ENCODE data around the gene LSM5. TPM values are rescaled to one million over a fixed set of nuclear protein-coding genes. Genes with fewer than 3 reads are reported as not detected.

LSM5 gene
- 10 to 100 TPM; 21.1 to 29.3 TPM for total RNA-seq
- polyA plus RNA-seq: 100 to 1,000 TPM in 1 of 2 donors, 10 to 100 TPM in 1; 49.7 to 111 TPM
- long read RNA-seq, donor 1, transcript LSM5-208 (5 exons, 2,258 nt): major isoform, 13 of 15 reads
- long read RNA-seq, donor 1, partial matches to known transcripts: 0 of 15 reads
- long read RNA-seq, donor 1, other reads (novel, unspliced or antisense): 1 of 15 reads
- long read RNA-seq, donor 2, transcript LSM5-208 (5 exons, 2,258 nt): major isoform, 8 of 9 reads
- long read RNA-seq, donor 2, partial matches to known transcripts: 0 of 9 reads
- long read RNA-seq, donor 2, other reads (novel, unspliced or antisense): 0 of 9 reads

- no peaks in the 10 kb centered on the region for H3K9me3 ChIP-seq (ENCODE audit: control insufficient read depth, low read length)
- peak; percentile 96 for ATAC-seq (ENCODE audit: low FRiP score)
- intact Hi-C loops (cut with DNase I): loop anchor here (2.0 to 10.0 kb wide), 5 partner anchors 239 to 1575 kb away; partner anchors contain the start of genes AQP1 (in 1 of the 2), BBS9 (in 1 of the 2) and NT5C3A (in 1 of the 2)
These were observed at the start of gene LSM5 for GRCh38 chr7:32490127-32490796. Gene LSM5 (minus strand): TSS chr7:32490380. CDS start chr7:32490365, 15 bp downstream.

GRCh38 chr7:32539366-32539765 is 49.2 kb upstream of the LSM5 start:
- no peak for DNase-seq
- no peak overlapping the region for H3K4me3 ChIP-seq (ENCODE audit: low read length in 2 of 2)
- ATAC-seq (ENCODE audit: low FRiP score): no peak
- H3K4me1 ChIP-seq (ENCODE audit: control insufficient read depth in 1 of 2, insufficient read depth in 2 of 2, low read length in 2 of 2): peaks cover 0 to 6% of the 10 kb centered on the region in 2 donors
- WGBS, 2 donors: 86 to 92% methylated on average over 2 of the region's 2 CpGs
- no peaks in the 10 kb centered on the region for H3K9me3 ChIP-seq (ENCODE audit: control insufficient read depth, low read length)
- intact Hi-C loops (cut with DNase I): loop anchor here in 1 of 2 donors (5.0 kb wide), 1 partner anchor 42 kb away; the partner anchor contains the start of gene AVL9
- no peak overlapping the region for H3K27ac ChIP-seq (ENCODE audit: low read depth in 1 of 2, low read length in 2 of 2)
- no peaks in the 10 kb centered on the region for H3K27me3 ChIP-seq (ENCODE audit: control insufficient read depth in 1 of 2, insufficient read depth in 2 of 2, low read length in 1 of 2)
- H3K36me3 ChIP-seq (ENCODE audit: control insufficient read depth in 1 of 2, insufficient read depth in 2 of 2, low read length in 1 of 2): peaks cover 0 to 4% of the 10 kb centered on the region in 2 donors

More at GRCh38 chr7:32490127-32490796, at the start of gene LSM5:
- H3K27ac ChIP-seq (ENCODE audit: low read depth in 1 of 2, low read length in 2 of 2): peak within 1 kb of the TSS; percentile 15 to 69
- peaks cover 0 to 4% of the 10 kb centered on the region in 2 donors for H3K4me1 ChIP-seq (ENCODE audit: control insufficient read depth in 1 of 2, insufficient read depth in 2 of 2, low read length in 2 of 2)
- DNase-seq: peak; percentile 95 to 97
- peaks cover 0 to 2% of the 10 kb centered on the region in 2 donors for H3K36me3 ChIP-seq (ENCODE audit: control insufficient read depth in 1 of 2, insufficient read depth in 2 of 2, low read length in 1 of 2)
- H3K4me3 ChIP-seq (ENCODE audit: low read length in 2 of 2): peak within 1 kb of the TSS; percentile 69 to 72
- no peaks in the 10 kb centered on the region for H3K27me3 ChIP-seq (ENCODE audit: control insufficient read depth in 1 of 2, insufficient read depth in 2 of 2, low read length in 1 of 2)
- WGBS, 2 donors: 0% methylated on average over 38 of the region's 38 CpGs

- H3K36me3 ChIP-seq (ENCODE audit: control insufficient read depth in 1 of 2, insufficient read depth in 2 of 2, low read length in 1 of 2): no peaks in the 10 kb centered on the region
- ATAC-seq (ENCODE audit: low FRiP score) (no peak), DNase-seq (no peak)
- H3K4me1 ChIP-seq (ENCODE audit: control insufficient read depth in 1 of 2, insufficient read depth in 2 of 2, low read length in 2 of 2): peaks cover 0 to 6% of the 10 kb centered on the region in 2 donors
- intact Hi-C loops (cut with DNase I): loop anchor here in 1 of 2 donors (5.0 kb wide), 1 partner anchor 40 kb away; the partner anchor contains the start of gene AVL9
- no peak overlapping the region for H3K27ac ChIP-seq (ENCODE audit: low read depth in 1 of 2, low read length in 2 of 2)
- 16 to 24% methylated on average over 4 of the region's 4 CpGs for WGBS, 2 donors
- H3K27me3 ChIP-seq (ENCODE audit: control insufficient read depth in 1 of 2, insufficient read depth in 2 of 2, low read length in 1 of 2): no peaks in the 10 kb centered on the region
- H3K4me3 ChIP-seq (ENCODE audit: low read length in 2 of 2): no peak overlapping the region
- no peaks in the 10 kb centered on the region for H3K9me3 ChIP-seq (ENCODE audit: control insufficient read depth, low read length)
These were observed 47.6 kb upstream of the LSM5 start for GRCh38 chr7:32537760-32538159.

GRCh38 chr7:32536585-32536984 is 46.4 kb upstream of the LSM5 start:
- Histone ChIP-seq H3K4me3 (ENCODE audit: low read length in 2 of 2) (no peak overlapping the region), H3K27ac (ENCODE audit: low read depth in 1 of 2, low read length in 2 of 2) (no peak overlapping the region), H3K36me3 (ENCODE audit: control insufficient read depth in 1 of 2, insufficient read depth in 2 of 2, low read length in 1 of 2) (no peaks in the 10 kb centered on the region), H3K9me3 (ENCODE audit: control insufficient read depth, low read length) (no peaks in the 10 kb centered on the region), H3K27me3 (ENCODE audit: control insufficient read depth in 1 of 2, insufficient read depth in 2 of 2, low read length in 1 of 2) (no peaks in the 10 kb centered on the region), H3K4me1 (ENCODE audit: control insufficient read depth in 1 of 2, insufficient read depth in 2 of 2, low read length in 2 of 2) (peaks cover 0 to 6% of the 10 kb centered on the region in 2 donors)
- DNase-seq (no peak), ATAC-seq (ENCODE audit: low FRiP score) (peak; percentile 38)
- intact Hi-C loops (cut with DNase I): loop anchor here in 1 of 2 donors (5.0 kb wide), 1 partner anchor 39 kb away; the partner anchor contains the start of gene AVL9
- 0 to 6% methylated on average over 1 of the region's 1 CpG for WGBS, 2 donors

GRCh38 chr7:32536016-32536415 is 45.8 kb upstream of the LSM5 start:
- DNase-seq: no peak
- H3K36me3 ChIP-seq (ENCODE audit: control insufficient read depth in 1 of 2, insufficient read depth in 2 of 2, low read length in 1 of 2): no peaks in the 10 kb centered on the region
- H3K9me3 ChIP-seq (ENCODE audit: control insufficient read depth, low read length): no peaks in the 10 kb centered on the region
- peaks cover 0 to 6% of the 10 kb centered on the region in 2 donors for H3K4me1 ChIP-seq (ENCODE audit: control insufficient read depth in 1 of 2, insufficient read depth in 2 of 2, low read length in 2 of 2)
- H3K27me3 ChIP-seq (ENCODE audit: control insufficient read depth in 1 of 2, insufficient read depth in 2 of 2, low read length in 1 of 2): no peaks in the 10 kb centered on the region
- H3K4me3 ChIP-seq (ENCODE audit: low read length in 2 of 2): no peak overlapping the region
- ATAC-seq (ENCODE audit: low FRiP score): no peak
- 95 to 96% methylated on average over 2 of the region's 2 CpGs for WGBS, 2 donors
- H3K27ac ChIP-seq (ENCODE audit: low read depth in 1 of 2, low read length in 2 of 2): no peak overlapping the region
- intact Hi-C loops (cut with DNase I): loop anchor here in 1 of 2 donors (5.0 kb wide), 1 partner anchor 39 kb away; the partner anchor contains the start of gene AVL9

GRCh38 chr7:32535162-32535702 is 45.1 kb upstream of the LSM5 start:
- Histone ChIP-seq H3K4me1 (ENCODE audit: control insufficient read depth in 1 of 2, insufficient read depth in 2 of 2, low read length in 2 of 2) (peaks cover 0 to 6% of the 10 kb centered on the region in 2 donors), H3K27me3 (ENCODE audit: control insufficient read depth in 1 of 2, insufficient read depth in 2 of 2, low read length in 1 of 2) (no peaks in the 10 kb centered on the region), H3K4me3 (ENCODE audit: low read length in 2 of 2) (no peak overlapping the region), H3K36me3 (ENCODE audit: control insufficient read depth in 1 of 2, insufficient read depth in 2 of 2, low read length in 1 of 2) (no peaks in the 10 kb centered on the region), H3K27ac (ENCODE audit: low read depth in 1 of 2, low read length in 2 of 2) (no peak overlapping the region), H3K9me3 (ENCODE audit: control insufficient read depth, low read length) (no peaks in the 10 kb centered on the region)
- DNase-seq: no peak
- ATAC-seq (ENCODE audit: low FRiP score): no peak
- 70 to 81% methylated on average over 4 of the region's 4 CpGs for WGBS, 2 donors
- intact Hi-C loops (cut with DNase I): loop anchor here in 1 of 2 donors (5.0 kb wide), 1 partner anchor 38 kb away; the partner anchor contains the start of gene AVL9

- 12 to 15% methylated on average over 8 of the region's 8 CpGs for WGBS, 2 donors
- DNase-seq (no peak), ATAC-seq (ENCODE audit: low FRiP score) (no peak)
- no peaks in the 10 kb centered on the region for H3K9me3 ChIP-seq (ENCODE audit: control insufficient read depth, low read length)
- intact Hi-C loops (cut with DNase I): no loop called here
- peak overlapping the region in 1 of 2 donors; percentile 44 for H3K27ac ChIP-seq (ENCODE audit: low read depth in 1 of 2, low read length in 2 of 2)
- no peaks in the 10 kb centered on the region for H3K36me3 ChIP-seq (ENCODE audit: control insufficient read depth in 1 of 2, insufficient read depth in 2 of 2, low read length in 1 of 2)
- no peaks in the 10 kb centered on the region for H3K27me3 ChIP-seq (ENCODE audit: control insufficient read depth in 1 of 2, insufficient read depth in 2 of 2, low read length in 1 of 2)
- no peak overlapping the region for H3K4me3 ChIP-seq (ENCODE audit: low read length in 2 of 2)
- H3K4me1 ChIP-seq (ENCODE audit: control insufficient read depth in 1 of 2, insufficient read depth in 2 of 2, low read length in 2 of 2): peaks cover 0 to 6% of the 10 kb centered on the region in 2 donors
These were observed 43.3 kb upstream of the LSM5 start for GRCh38 chr7:32533276-32534029.

GRCh38 chr7:32532716-32533115 is 42.5 kb upstream of the LSM5 start:
- DNase-seq (no peak), ATAC-seq (ENCODE audit: low FRiP score) (no peak)
- Histone ChIP-seq H3K27ac (ENCODE audit: low read depth in 1 of 2, low read length in 2 of 2) (no peak overlapping the region), H3K9me3 (ENCODE audit: control insufficient read depth, low read length) (no peaks in the 10 kb centered on the region), H3K36me3 (ENCODE audit: control insufficient read depth in 1 of 2, insufficient read depth in 2 of 2, low read length in 1 of 2) (no peaks in the 10 kb centered on the region), H3K4me3 (ENCODE audit: low read length in 2 of 2) (no peak overlapping the region), H3K4me1 (ENCODE audit: control insufficient read depth in 1 of 2, insufficient read depth in 2 of 2, low read length in 2 of 2) (peaks cover 0 to 6% of the 10 kb centered on the region in 2 donors), H3K27me3 (ENCODE audit: control insufficient read depth in 1 of 2, insufficient read depth in 2 of 2, low read length in 1 of 2) (no peaks in the 10 kb centered on the region)
- intact Hi-C loops (cut with DNase I): no loop called here
- 96 to 98% methylated on average over 5 of the region's 5 CpGs for WGBS, 2 donors

All from aorta (tissue), 5 donors.